SK-N-SH treated with all-trans-retinoic acid at 6 μM for 48 hours (cell line): ENCODE measurements around the gene MED15.
A peak's percentile ranks its signal among the peaks of the same experiment; 100 is the strongest.

Source experiments
- ATAC-seq: fragments of 200-7000 bp; cut with Tn5 transposase; 3 replicates; pipeline ENCODE4 v1.9.1; 2020; ENCODE audit warnings: mild to moderate bottlenecking, moderate library complexity
- ARNTL ChIP-seq: fragments of 450-650 bp; formaldehyde crosslinking; IDR thresholded peaks from 2 replicates; pipeline ENCODE4 v1.5.0; 2020; ENCODE audit warnings: low read depth, mild to moderate bottlenecking, moderate library complexity, borderline replicate concordance
- CREB5 ChIP-seq: fragments of 250-450 bp; sonication (Bioruptor Pico); IDR thresholded peaks from 2 replicates; pipeline ENCODE4 v1.5.1; 2020; ENCODE audit warnings: low read depth, mild to moderate bottlenecking, moderate library complexity
- CSDC2 ChIP-seq: fragments of 250-450 bp; sonication (Bioruptor Pico); IDR thresholded peaks from 2 replicates; pipeline ENCODE4 v1.5.0; 2020; ENCODE audit warnings: mild to moderate bottlenecking, moderate library complexity
- GLIS3 ChIP-seq: fragments of 250-450 bp; sonication (Bioruptor Pico); IDR thresholded peaks from 2 replicates; pipeline ENCODE4 v1.5.0; 2020; ENCODE audit warnings: mild to moderate bottlenecking, moderate library complexity
- ISL1 ChIP-seq: fragments of 250-450 bp; sonication (Bioruptor Pico); IDR thresholded peaks from 2 replicates; pipeline ENCODE4 v2.1.2; 2022; ENCODE audit warnings: mild to moderate bottlenecking, moderate library complexity
- OSR1 ChIP-seq: fragments of 250-450 bp; sonication (Bioruptor Pico); IDR thresholded peaks from 2 replicates; pipeline ENCODE4 v1.8.0; 2022; ENCODE audit warnings: moderate library complexity, mild to moderate bottlenecking, inconsistent platforms
- PATZ1 ChIP-seq: fragments of 250-450 bp; sonication (Bioruptor Pico); IDR thresholded peaks from 2 replicates; pipeline ENCODE4 v1.8.0; 2020; ENCODE audit warnings: mild to moderate bottlenecking, moderate library complexity, borderline replicate concordance
- POU6F1 ChIP-seq: fragments of 250-450 bp; sonication (Bioruptor Pico); IDR thresholded peaks from 2 replicates; pipeline ENCODE4 v1.8.0; 2021; ENCODE audit warnings: low read depth, mild to moderate bottlenecking, moderate library complexity, borderline replicate concordance
- PPARA ChIP-seq: fragments of 250-450 bp; sonication (Bioruptor Pico); IDR thresholded peaks from 2 replicates; pipeline ENCODE4 v1.5.0; 2020; ENCODE audit warnings: mild to moderate bottlenecking, borderline replicate concordance
- SNAI2 ChIP-seq: fragments of 250-450 bp; sonication (Bioruptor Pico); IDR thresholded peaks from 2 replicates; pipeline ENCODE4 v1.5.0; 2020; ENCODE audit warnings: mild to moderate bottlenecking, moderate library complexity
- TCF4 ChIP-seq: fragments of 250-450 bp; sonication (Bioruptor Pico); IDR thresholded peaks from 2 replicates; pipeline ENCODE4 v1.8.0; 2021; ENCODE audit warnings: mild to moderate bottlenecking, moderate library complexity, borderline replicate concordance
- TOX ChIP-seq: fragments of 250-450 bp; sonication (Bioruptor Pico); IDR thresholded peaks from 2 replicates; pipeline ENCODE4 v1.8.0; 2021; ENCODE audit warnings: mild to moderate bottlenecking, moderate library complexity, borderline replicate concordance
- TSHZ2 ChIP-seq: fragments of 250-450 bp; sonication (Bioruptor Pico); IDR thresholded peaks from 2 replicates; pipeline ENCODE4 v1.5.0; 2020; ENCODE audit warnings: mild to moderate bottlenecking, moderate library complexity
- ZC3H10 ChIP-seq: fragments of 250-450 bp; sonication (Bioruptor Pico); IDR thresholded peaks from 2 replicates; pipeline ENCODE4 v1.5.1; 2021; ENCODE audit warnings: mild to moderate bottlenecking, moderate library complexity
- ZFP3 ChIP-seq: fragments of 250-450 bp; sonication (Bioruptor Pico); IDR thresholded peaks from 2 replicates; pipeline ENCODE4 v1.5.0; 2020; ENCODE audit warnings: mild to moderate bottlenecking, moderate library complexity
- ZFP30 ChIP-seq: fragments of 450-650 bp; formaldehyde crosslinking; IDR thresholded peaks from 2 replicates; pipeline ENCODE4 v1.5.0; 2022; ENCODE audit warnings: mild to moderate bottlenecking, moderate library complexity
- ZNF565 ChIP-seq: fragments of 450-650 bp; formaldehyde crosslinking; conservative IDR thresholded peaks from 2 replicates; pipeline ENCODE4 v1.5.0; 2020; ENCODE audit warnings: low read depth, mild to moderate bottlenecking, moderate library complexity
- ZNF70 ChIP-seq: fragments of 450-650 bp; formaldehyde crosslinking; IDR thresholded peaks from 2 replicates; pipeline ENCODE4 v1.5.0; 2020; ENCODE audit warnings: mild to moderate bottlenecking, moderate library complexity
- ZNF8 ChIP-seq: fragments of 450-650 bp; formaldehyde crosslinking; IDR thresholded peaks from 2 replicates; pipeline ENCODE4 v1.5.0; 2020; ENCODE audit warnings: mild to moderate bottlenecking, moderate library complexity

MED15 gene

GRCh38 chr22:20509344-20510047 is 2.1 kb downstream of the MED15 start:
- ATAC-seq, result peak; percentile 85
- TF ChIP-seq PPARA (CRISPR knock-in tag) (no peak), ARNTL (CRISPR knock-in tag) (no peak), CREB5 (CRISPR knock-in tag) (no peak), TCF4 (CRISPR knock-in tag) (no peak), ZFP30 (no peak), CSDC2 (CRISPR knock-in tag) (no peak), PATZ1 (CRISPR knock-in tag) (no peak), POU6F1 (CRISPR knock-in tag) (no peak)

GRCh38 chr22:20510811-20511577 is 3.6 kb downstream of the MED15 start:
- ATAC-seq, result no peak
- TF ChIP-seq ZNF565 (no peak), ZNF70 (no peak), OSR1 (CRISPR knock-in tag) (no peak), TSHZ2 (CRISPR knock-in tag) (no peak), ISL1 (no peak), ZFP30 (no peak), SNAI2 (CRISPR knock-in tag) (no peak), CSDC2 (CRISPR knock-in tag) (no peak), ZC3H10 (CRISPR knock-in tag) (no peak), GLIS3 (no peak), TOX (CRISPR knock-in tag) (no peak), ARNTL (CRISPR knock-in tag) (no peak), PATZ1 (CRISPR knock-in tag) (no peak), CREB5 (CRISPR knock-in tag) (no peak), ZFP3 (CRISPR knock-in tag) (no peak), ZNF8 (no peak), POU6F1 (CRISPR knock-in tag) (no peak)
